Dedifferentiated amniotic fluid mesenchymal stem cell (primary cell): ENCODE data around the gene ZMAT2.
"Not testable (repeated sequence)": the region's sequence is repeated elsewhere in the genome, so short reads cannot be mapped to it uniquely, and the experiment has no call there.

Experiments used
- DNase-seq: peaks from one replicate; pipeline ENCODE4 v3.0.0-alpha.2; 2016; ENCODE audit errors: extremely low spot score

Gene ZMAT2

DNA sequence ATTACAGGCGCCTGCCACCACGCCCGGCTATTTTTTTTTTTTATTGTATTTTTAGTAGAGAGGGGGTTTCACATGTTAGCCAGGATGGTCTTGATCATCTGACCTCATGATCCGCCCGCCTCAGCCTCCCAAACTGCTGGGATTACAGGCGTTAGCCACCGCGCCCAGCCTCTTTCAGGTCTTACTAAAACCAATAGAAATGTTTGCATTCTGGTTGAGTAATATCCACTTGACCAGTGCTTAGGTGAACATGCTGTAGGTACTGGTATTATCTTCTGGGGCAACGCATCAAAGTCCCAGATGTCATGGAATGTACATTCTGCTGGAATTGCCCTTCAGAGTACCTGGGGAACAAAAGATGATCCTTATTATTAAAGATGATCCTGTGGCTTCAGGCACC lies 8.5 kb downstream of the ZMAT2 start:
- DNase-seq = not testable (repeated sequence)

DNA sequence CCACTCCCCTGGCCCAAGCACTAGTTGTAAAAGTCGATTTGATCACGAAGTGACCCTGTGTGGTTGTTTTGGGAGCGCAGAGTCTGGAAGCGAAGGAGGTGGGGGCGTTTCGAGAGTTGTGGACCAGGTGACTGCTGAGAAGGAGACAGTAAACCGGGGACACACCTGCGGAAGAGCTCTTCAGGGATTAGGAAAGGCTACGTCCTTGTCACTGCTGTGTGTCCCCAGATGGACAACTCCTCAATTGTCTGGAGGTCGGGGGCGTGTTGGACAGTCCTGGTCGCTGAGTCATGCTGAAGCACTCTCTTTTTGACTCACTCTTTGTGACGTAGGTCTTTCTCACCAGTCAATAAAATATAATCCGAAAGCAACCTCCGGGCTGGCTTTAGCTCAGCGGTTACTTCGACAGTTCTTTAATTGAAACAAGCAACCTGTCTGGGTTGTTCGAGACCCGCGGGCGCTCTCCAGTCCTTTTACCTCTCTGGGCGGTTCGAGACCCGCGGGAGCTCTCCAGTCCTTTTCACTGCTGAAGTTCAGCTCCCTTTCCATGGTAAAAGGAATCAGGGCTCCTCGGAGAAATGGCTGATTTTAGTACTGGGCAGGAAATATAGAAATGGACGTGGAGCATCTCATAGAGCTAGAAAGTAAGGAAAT lies 10.8 kb downstream of the ZMAT2 start:
- DNase-seq = peak; percentile 98

DNA sequence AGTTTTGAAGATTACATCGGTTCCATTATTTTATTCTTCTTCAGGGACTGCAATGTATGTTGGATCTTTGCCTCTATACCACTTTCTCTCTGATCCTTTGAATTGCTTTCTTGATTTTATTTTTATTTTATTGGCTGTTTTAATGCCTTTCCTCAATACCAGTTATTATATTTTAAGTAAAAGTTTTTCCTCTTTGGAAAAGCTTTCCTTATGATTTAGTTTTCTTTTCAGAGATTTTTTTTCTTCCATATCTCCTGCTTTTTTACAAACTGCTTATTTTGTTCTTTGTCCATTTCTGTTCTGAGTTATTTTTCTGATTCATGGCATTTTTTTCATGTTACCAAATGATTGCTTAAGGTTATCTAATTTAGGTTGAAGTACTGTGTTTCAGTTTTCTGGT lies 11.5 kb downstream of the ZMAT2 start:
- DNase-seq = no peak

DNA sequence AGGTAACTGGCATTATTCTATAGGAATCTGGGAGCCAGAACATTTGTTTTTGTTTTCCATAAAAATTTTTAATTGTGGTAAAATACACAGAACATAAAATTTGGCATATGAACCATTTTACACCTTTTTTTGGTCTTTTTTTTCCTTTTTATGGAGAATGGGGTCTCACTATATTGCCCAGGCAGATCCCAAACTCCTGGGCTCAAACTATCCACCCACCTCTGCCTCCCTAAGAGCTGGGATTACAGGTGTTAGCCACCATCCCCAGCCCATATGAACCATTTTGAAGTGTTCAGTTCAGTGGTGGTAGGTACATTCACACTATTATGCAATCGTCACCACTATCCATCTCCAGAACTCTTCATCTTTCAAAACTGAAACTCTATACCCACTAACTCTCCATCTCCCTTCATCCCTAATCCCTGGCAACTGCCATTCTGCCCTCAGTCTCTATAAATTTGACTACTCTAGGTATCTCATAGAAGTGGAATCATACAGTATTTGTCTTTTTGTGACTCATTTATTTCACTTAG lies 13.4 kb downstream of the ZMAT2 start:
- no peak for DNase-seq

DNA sequence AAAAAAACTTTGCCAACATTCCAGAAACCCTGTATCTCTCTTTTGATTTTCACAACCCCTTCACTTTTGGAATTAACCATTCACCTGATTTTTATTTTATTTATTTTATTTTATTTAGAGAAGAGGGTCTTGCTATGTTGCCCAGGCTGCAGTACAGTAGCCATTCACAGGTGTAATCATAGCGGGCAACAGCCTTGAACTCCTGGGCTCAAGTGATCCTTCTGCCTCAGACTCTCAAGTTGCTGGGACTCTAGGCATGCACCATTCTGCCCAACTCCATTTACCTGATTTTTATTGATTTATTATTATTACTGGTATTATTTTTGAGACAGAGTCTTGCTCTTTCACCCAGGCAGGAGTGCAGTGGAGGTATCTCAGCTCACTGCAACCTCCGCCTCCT lies 16.0 kb downstream of the ZMAT2 start:
- not testable (repeated sequence) for DNase-seq

DNA sequence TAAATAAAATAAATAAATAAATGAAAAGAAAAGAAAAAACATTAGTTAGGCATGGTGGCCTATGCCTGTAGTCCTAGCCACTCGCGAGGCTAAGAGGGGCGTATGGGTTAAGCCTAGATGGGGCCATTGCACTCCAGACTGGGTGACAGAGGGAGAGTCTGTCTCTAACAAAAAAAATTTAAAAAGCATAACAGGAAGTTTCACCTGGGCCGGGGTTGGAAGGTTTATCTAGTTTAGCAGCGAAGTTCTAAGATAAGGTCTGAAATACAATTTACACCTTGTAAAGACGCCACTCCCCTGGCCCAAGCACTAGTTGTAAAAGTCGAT lies 18.0 kb downstream of the ZMAT2 start:
- DNase-seq = no peak

DNA sequence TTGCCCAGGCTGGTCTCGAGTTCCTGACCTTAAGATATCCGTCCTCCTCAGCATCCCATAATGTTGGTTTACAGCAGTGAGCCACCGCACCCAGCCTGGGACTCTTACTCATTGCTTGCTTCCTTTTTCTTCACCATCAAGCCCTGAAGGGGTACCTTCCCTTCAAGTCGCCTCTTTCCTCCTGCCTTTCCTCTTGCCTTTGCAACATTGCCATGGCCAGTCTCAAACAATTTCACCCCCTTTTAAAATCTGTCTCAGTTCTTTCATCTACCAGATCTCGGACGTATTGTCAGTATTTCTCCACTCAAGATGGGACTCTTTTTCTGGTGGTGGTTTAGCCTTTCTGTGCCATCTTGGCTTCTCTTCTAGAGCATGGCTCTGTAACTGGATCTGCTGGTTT lies 20.5 kb downstream of the ZMAT2 start:
- not testable (repeated sequence) for DNase-seq

DNA sequence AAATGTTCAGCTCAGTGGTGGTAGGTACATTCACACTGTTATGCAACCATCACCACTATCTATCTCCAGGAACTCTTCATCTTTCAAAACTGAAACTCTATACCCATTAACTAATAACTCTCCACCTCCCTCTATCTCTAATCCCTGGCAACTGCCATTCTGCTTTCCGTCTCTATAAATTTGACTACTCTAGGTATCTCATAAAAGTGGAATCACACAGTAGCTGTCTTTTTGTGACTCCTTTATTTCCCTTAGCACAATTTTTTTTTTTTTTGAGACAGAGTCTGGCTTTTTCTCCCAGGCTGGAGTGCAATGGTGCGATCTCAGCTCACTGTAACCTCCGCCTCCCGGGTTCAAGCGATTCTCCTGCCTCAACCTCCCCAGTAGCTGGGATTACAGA lies 21.1 kb downstream of the ZMAT2 start:
- DNase-seq = not testable (repeated sequence)

DNA sequence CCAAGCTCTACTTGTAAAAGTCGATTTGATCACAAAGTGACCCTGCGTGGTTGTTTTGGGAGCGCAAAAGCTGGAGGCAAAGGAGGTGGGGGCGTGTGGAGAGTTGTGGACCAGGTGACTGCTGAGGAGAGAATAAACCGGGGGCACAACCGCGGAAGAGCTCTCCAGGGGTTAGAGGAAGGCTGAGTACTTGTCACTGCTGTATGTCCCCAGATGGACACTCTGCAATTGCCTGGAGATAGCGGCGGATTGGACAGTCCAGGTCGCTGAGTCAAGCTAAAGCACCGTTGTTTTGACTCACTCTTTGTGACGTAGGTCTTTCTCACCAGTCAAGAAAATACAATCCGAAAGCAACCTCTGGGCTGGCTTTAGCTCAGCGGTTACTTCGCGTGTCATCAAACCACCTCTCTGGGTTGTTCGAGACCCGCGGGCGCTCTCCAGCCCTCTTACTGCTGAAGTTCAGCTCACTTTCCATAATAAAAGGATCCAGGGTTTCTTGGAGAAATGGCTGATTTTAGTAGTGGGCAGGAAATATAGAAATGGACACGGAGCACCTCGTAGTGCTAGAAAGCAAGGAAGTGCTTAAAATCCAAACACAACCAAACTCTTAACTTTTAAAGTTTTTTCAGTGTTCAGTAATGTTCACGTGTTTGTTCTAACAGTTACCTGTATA lies 25.7 kb downstream of the ZMAT2 start:
- peak; percentile 87 for DNase-seq

DNA sequence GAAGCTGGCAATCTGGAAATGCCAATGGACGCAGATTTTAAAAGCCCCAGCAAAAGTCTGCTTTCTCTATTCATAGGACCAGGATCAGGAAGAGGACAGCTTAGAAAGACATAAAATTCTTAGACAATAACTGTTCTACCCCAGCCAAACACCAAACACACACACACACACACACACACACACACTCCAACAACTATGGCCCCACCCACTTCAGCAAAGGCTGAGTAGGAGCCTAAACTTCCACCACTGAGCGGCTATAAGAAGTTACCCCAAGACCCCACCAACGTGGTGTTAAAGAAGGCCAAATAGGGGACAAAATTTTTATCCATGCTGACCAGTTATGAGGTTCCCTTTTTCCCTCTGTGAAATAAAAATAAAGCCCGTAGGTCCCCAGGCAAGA lies 32.9 kb downstream of the ZMAT2 start:
- no peak for DNase-seq

DNA sequence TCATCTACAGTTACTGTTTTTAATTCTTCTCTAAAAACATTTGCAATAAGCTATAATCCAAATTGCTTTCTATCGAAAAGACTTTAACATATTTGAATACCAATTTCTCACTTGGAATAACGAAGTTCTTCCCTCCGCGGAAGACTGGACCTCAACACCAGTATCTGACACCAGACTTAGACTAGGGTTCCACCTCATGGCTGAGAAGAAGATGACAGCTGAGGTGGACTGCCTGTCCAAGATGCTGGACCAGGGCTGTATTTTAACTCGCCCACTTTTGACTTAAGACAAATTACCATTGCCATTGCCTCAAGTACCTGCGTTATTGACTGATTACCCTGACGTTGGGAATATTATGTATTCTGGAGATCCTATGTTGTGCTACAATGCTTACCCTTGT lies 34.1 kb downstream of the ZMAT2 start:
- DNase-seq = no peak

DNA sequence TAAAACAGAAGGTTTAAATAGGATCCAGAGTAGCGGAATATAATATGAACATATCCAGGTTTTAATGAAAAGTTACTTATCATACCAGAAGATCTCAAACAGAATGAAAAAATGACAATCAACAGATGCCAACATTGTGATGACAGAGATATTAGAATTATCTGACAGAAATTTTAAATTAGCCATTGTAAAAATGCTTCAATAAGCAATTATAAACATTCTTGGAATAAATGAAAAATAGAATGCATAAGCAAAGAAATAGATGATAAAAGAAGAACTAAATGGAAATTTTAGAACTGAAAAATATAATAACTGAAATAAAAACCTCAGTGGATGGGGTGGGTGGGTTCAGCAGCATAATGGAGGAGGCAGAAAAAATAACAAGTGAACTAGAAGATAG lies 37.2 kb downstream of the ZMAT2 start:
- no peak for DNase-seq

DNA sequence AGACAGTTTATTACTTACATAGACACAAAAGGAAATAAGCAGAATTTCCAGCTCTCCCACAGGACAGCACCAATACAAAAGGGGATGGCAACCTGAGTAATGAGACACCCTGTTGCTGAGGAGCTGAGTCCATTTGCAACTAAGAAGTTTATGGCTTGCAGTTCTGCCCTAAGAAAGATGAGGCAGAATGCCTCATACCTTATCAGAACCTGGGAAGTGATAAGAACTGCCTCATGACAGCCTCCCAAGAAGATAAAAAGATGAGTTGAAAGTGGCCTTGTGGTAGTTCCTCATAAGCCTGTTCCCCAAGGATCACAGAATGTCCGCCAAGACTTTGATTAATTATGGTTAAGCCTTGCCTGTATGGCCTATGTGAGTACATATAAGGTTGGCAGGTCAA lies 41.7 kb downstream of the ZMAT2 start:
- DNase-seq = no peak

DNA sequence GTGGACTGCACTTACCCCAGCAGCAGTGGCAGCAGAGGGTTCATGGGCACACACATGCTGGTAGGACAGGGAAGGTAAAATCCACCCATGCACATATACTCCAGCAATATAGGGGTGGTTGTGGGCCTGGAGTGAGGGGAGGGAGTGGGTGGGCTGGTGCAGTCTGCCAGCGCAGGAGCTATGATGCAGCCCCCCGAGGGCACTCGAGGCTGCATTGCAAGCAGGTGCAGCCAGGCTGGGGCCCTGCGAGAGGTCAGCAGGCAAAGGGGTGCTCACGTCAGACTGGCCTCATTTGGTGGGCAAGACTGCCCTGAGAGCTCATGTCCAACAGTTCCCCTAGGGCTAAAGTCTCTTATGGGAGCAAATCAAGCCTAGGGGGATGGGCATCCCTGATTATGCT lies 53.3 kb downstream of the ZMAT2 start:
- DNase-seq = no peak
